IMR-90 (cell line): ENCODE data around the gene SLC38A8.

Experiments
- BHLHE40 ChIP-seq: fragments of 150-350 bp; IDR thresholded peaks from 2 replicates; pipeline ENCODE4 v1.6.1; 2016; ENCODE audit warnings: mild to moderate bottlenecking, low read depth, low read length
- CEBPB ChIP-seq: IDR thresholded peaks from 2 replicates; pipeline ENCODE4 v1.6.1; 2012; ENCODE audit warnings: low read depth, low read length, improper control_type of control experiment
- CTCF ChIP-seq: conservative IDR thresholded peaks from 2 replicates; pipeline ENCODE4 v1.5.1; 2012; ENCODE audit warnings: mild to moderate bottlenecking, low read depth, low read length, improper control_type of control experiment
- ELK1 ChIP-seq: fragments of 150-350 bp; IDR thresholded peaks from 2 replicates; pipeline ENCODE4 v1.6.1; 2016; ENCODE audit warnings: low read depth, mild to moderate bottlenecking, low read length, moderate library complexity, borderline replicate concordance
- MAZ ChIP-seq: IDR thresholded peaks from 2 replicates; pipeline ENCODE4 v1.6.1; 2012; ENCODE audit warnings: low read depth, mild to moderate bottlenecking, low read length, improper control_type of control experiment, moderate library complexity, borderline replicate concordance
- NFE2L2 ChIP-seq: fragments of 150-350 bp; IDR thresholded peaks from 2 replicates; pipeline ENCODE4 v1.6.1; 2016; ENCODE audit warnings: low read depth, mild to moderate bottlenecking, low read length
- POLR2A ChIP-seq: IDR thresholded peaks from 2 replicates; pipeline ENCODE4 v1.6.1; 2012; ENCODE audit warnings: mild to moderate bottlenecking, low read depth, low read length
- RAD21 ChIP-seq: IDR thresholded peaks from 2 replicates; pipeline ENCODE4 v1.6.1; 2012; ENCODE audit warnings: low read length, improper control_type of control experiment
- RCOR1 ChIP-seq: IDR thresholded peaks from 2 replicates; pipeline ENCODE4 v1.6.1; 2012; ENCODE audit warnings: mild to moderate bottlenecking, low read length, improper control_type of control experiment; ENCODE audit not compliant: insufficient replicate concordance
- RFX5 ChIP-seq: IDR thresholded peaks from 2 replicates; pipeline ENCODE4 v1.8.0; 2012; ENCODE audit warnings: low read depth, mild to moderate bottlenecking, low read length, moderate library complexity
- SMC3 ChIP-seq: fragments of 150-350 bp; IDR thresholded peaks from 2 replicates; pipeline ENCODE4 v1.6.1; 2016; ENCODE audit warnings: low read depth, mild to moderate bottlenecking, antibody characterized with exemption, low read length, moderate library complexity
- USF2 ChIP-seq: fragments of 150-350 bp; IDR thresholded peaks from 2 replicates; pipeline ENCODE4 v1.6.1; 2017; ENCODE audit warnings: mild to moderate bottlenecking, antibody characterized with exemption, low read length, low read depth

- TF ChIP-seq CTCF (no peak), BHLHE40 (no peak; the same call in 1 of the 2 replicates), RAD21 (no peak), MAZ (no peak), POLR2A (no peak), USF2 (no peak), CEBPB (no peak), RFX5 (no peak), ELK1 (no peak), NFE2L2 (no peak), SMC3 (no peak), RCOR1 (peak; percentile 30)
Measured at GRCh38 chr16:84024854-84025253, 17.7 kb downstream of the SLC38A8 start.
